ENCODE data around the gene FIGN. TPM values are rescaled to one million over a fixed set of nuclear protein-coding genes. Genes with fewer than 3 reads are reported as not detected.

The FIGN gene
- total RNA-seq, 2 donors from 2014 or later = 18.6 to 20.5 TPM

GRCh38 chr2:163580757-163581156 lies 155.1 kb downstream of the FIGN start:
- WGBS, 2 experiments (ENCODE audit: insufficient coverage in 1 of 2, insufficient read length in 1 of 2) = 95% methylated on average over 1 of the region's 1 CpG; no CpG with 5 or more reads in 1 of the 2 experiments
- DNase-seq = no peak
- H3K27me3 ChIP-seq (ENCODE audit: control insufficient read depth, insufficient read depth, low read length, poor library complexity, severe bottlenecking) = no peaks in the 10 kb centered on the region
- no peaks in the 10 kb centered on the region for H3K9me3 ChIP-seq (ENCODE audit: control insufficient read depth, low read length)
- Mint-ChIP-seq H3K27me3 (ENCODE audit: insufficient read depth) (no peaks in the 10 kb centered on the region), H3K9me3 (no peaks in the 10 kb centered on the region), H3K27ac (no peak overlapping the region), H3K4me1 (no peaks in the 10 kb centered on the region), H3K4me3 (no peak overlapping the region), H3K36me3 (ENCODE audit: low read depth) (no peaks in the 10 kb centered on the region)
- no peak overlapping the region for H3K9ac ChIP-seq (ENCODE audit: extremely low read depth, low read length, poor library complexity, severe bottlenecking)
- H3K36me3 ChIP-seq (ENCODE audit: control insufficient read depth, insufficient read depth, low read length) = no peaks in the 10 kb centered on the region
- H3K27ac ChIP-seq (ENCODE audit: low read depth, low read length) = no peak overlapping the region
- TF ChIP-seq CTCF (conservative IDR thresholded peaks at IDR 0.05) = no peak
- H3K4me3 ChIP-seq (ENCODE audit: low read length) = no peak overlapping the region
- H3K4me1 ChIP-seq (ENCODE audit: control insufficient read depth, insufficient read depth, low read length) = no peaks in the 10 kb centered on the region

GRCh38 chr2:163574309-163574708 lies 161.5 kb downstream of the FIGN start:
- Mint-ChIP-seq H3K4me1 (no peaks in the 10 kb centered on the region), H3K27ac (no peak overlapping the region), H3K27me3 (ENCODE audit: insufficient read depth) (no peaks in the 10 kb centered on the region), H3K4me3 (no peak overlapping the region), H3K9me3 (no peaks in the 10 kb centered on the region), H3K36me3 (ENCODE audit: low read depth) (no peaks in the 10 kb centered on the region)
- H3K27me3 ChIP-seq (ENCODE audit: control insufficient read depth, insufficient read depth, low read length, poor library complexity, severe bottlenecking) = no peaks in the 10 kb centered on the region
- 93% methylated on average over 2 of the region's 2 CpGs; no CpG with 5 or more reads in 1 of the 2 experiments for WGBS, 2 experiments (ENCODE audit: insufficient coverage in 1 of 2, insufficient read length in 1 of 2)
- H3K4me1 ChIP-seq (ENCODE audit: control insufficient read depth, insufficient read depth, low read length) = no peaks in the 10 kb centered on the region
- H3K4me3 ChIP-seq (ENCODE audit: low read length) = no peak overlapping the region
- no peak overlapping the region for H3K9ac ChIP-seq (ENCODE audit: extremely low read depth, low read length, poor library complexity, severe bottlenecking)
- DNase-seq = no peak
- H3K36me3 ChIP-seq (ENCODE audit: control insufficient read depth, insufficient read depth, low read length) = no peaks in the 10 kb centered on the region
- no peaks in the 10 kb centered on the region for H3K9me3 ChIP-seq (ENCODE audit: control insufficient read depth, low read length)
- no peak overlapping the region for H3K27ac ChIP-seq (ENCODE audit: low read depth, low read length)
- no peak for TF ChIP-seq CTCF (conservative IDR thresholded peaks at IDR 0.05)

GRCh38 chr2:163573652-163574051 lies 162.2 kb downstream of the FIGN start:
- Mint-ChIP-seq H3K4me3 (no peak overlapping the region), H3K36me3 (ENCODE audit: low read depth) (no peaks in the 10 kb centered on the region), H3K4me1 (no peaks in the 10 kb centered on the region), H3K9me3 (no peaks in the 10 kb centered on the region), H3K27ac (no peak overlapping the region), H3K27me3 (ENCODE audit: insufficient read depth) (no peaks in the 10 kb centered on the region)
- no peak overlapping the region for H3K4me3 ChIP-seq (ENCODE audit: low read length)
- WGBS, 2 experiments (ENCODE audit: insufficient coverage in 1 of 2, insufficient read length in 1 of 2) = 95% methylated on average over 1 of the region's 1 CpG; no CpG with 5 or more reads in 1 of the 2 experiments
- H3K36me3 ChIP-seq (ENCODE audit: control insufficient read depth, insufficient read depth, low read length) = no peaks in the 10 kb centered on the region
- H3K9me3 ChIP-seq (ENCODE audit: control insufficient read depth, low read length) = no peaks in the 10 kb centered on the region
- H3K27ac ChIP-seq (ENCODE audit: low read depth, low read length) = no peak overlapping the region
- no peaks in the 10 kb centered on the region for H3K4me1 ChIP-seq (ENCODE audit: control insufficient read depth, insufficient read depth, low read length)
- no peak overlapping the region for H3K9ac ChIP-seq (ENCODE audit: extremely low read depth, low read length, poor library complexity, severe bottlenecking)
- TF ChIP-seq CTCF (conservative IDR thresholded peaks at IDR 0.05) = no peak
- DNase-seq = no peak
- H3K27me3 ChIP-seq (ENCODE audit: control insufficient read depth, insufficient read depth, low read length, poor library complexity, severe bottlenecking) = no peaks in the 10 kb centered on the region

Data from endodermal cell (in vitro differentiated cells).